Measurements from ENCODE around the gene GIMAP7. TPM values are rescaled to one million over a fixed set of nuclear protein-coding genes. Genes with fewer than 3 reads are reported as not detected.

Gene GIMAP7
- total RNA-seq, 1 donor from 2014 or later = 2.7 TPM

Other genes starting within 250 kb of the GIMAP7 start
- gene LRRC61, start 191.5 kb upstream of the GIMAP7 start, total RNA-seq = 11.7 TPM
- gene ACTR3C, start 191.3 kb upstream of the GIMAP7 start, total RNA-seq = 7.3 TPM
- gene RARRES2, start 173.2 kb upstream of the GIMAP7 start, total RNA-seq = 6.2 TPM
- 26.8 TPM for gene REPIN1, start 146.1 kb upstream of the GIMAP7 start, total RNA-seq
- 10.6 TPM for gene ZNF775, start 135.5 kb upstream of the GIMAP7 start, total RNA-seq
- 2.8 TPM for gene GIMAP8, start 64.2 kb upstream of the GIMAP7 start, total RNA-seq
- gene GIMAP4, start 52.5 kb downstream of the GIMAP7 start, total RNA-seq = 11.4 TPM
- gene GIMAP6, start 117.5 kb downstream of the GIMAP7 start, total RNA-seq = 5.5 TPM
- gene GIMAP2, start 170.8 kb downstream of the GIMAP7 start, total RNA-seq = 4.4 TPM
- gene GIMAP1, start 201.7 kb downstream of the GIMAP7 start, total RNA-seq = 0.94 TPM
- 3.7 TPM for gene GIMAP5, start 222.5 kb downstream of the GIMAP7 start, total RNA-seq

Measured in occipital lobe (tissue), 1 donor.